T-helper 1 cell treated with Interleukin-12 subunit alpha and Interleukin-12 subunit beta and Interleukin-4 antibody, amounts not matched to agents 30 ng/mL and 1 ng/mL, for 36 hours (primary cell): ENCODE measurements around the gene SRSF7. TPM values are rescaled to one million over a fixed set of nuclear protein-coding genes. Genes with fewer than 3 reads are reported as not detected.
"Not testable (repeated sequence)": the region's sequence is repeated elsewhere in the genome, so short reads cannot be mapped to it uniquely, and the experiment has no call there.

Experiments
- intact Hi-C: fragments of 100-400 bp; cut with micrococcal nuclease; formaldehyde crosslinking; loops from one replicate; pipeline ENCODE4 v1.15.1; 2024
- total RNA-seq: library from RNA; stranded (reverse); gene quantifications from 2 replicates; pipeline ENCODE4 v1.2.3, GENCODE V29; 2022

The SRSF7 gene
- total RNA-seq, 1 donor from 2014 or later: 272 TPM

- intact Hi-C loops: no loop called here
Measured at GRCh38 chr2:38735999-38736320, 15.2 kb downstream of the SRSF7 start.

- intact Hi-C loops: no loop called here
Measured at GRCh38 chr2:38734299-38735058, 16.7 kb downstream of the SRSF7 start.

- intact Hi-C loops: no loop called here
Measured at GRCh38 chr2:38733300-38733971, 17.7 kb downstream of the SRSF7 start.

GRCh38 chr2:38731684-38732221 lies 19.4 kb downstream of the SRSF7 start:
- intact Hi-C loops: no loop called here

GRCh38 chr2:38731090-38731489 lies 20.1 kb downstream of the SRSF7 start:
- intact Hi-C loops: no loop called here

GRCh38 chr2:38728694-38729093 lies 22.5 kb downstream of the SRSF7 start:
- intact Hi-C loops: no loop called here

- intact Hi-C loops: no loop called here
Measured at GRCh38 chr2:38727661-38728060, 23.5 kb downstream of the SRSF7 start.

- intact Hi-C loops: loop anchor here (2.0 kb wide), 2 partner anchors 14 to 22 kb away; no protein-coding TSS in a partner anchor
Measured at GRCh38 chr2:38723173-38723572, 28.0 kb downstream of the SRSF7 start.

- intact Hi-C loops: loop anchor here (1.0 to 2.0 kb wide), 6 partner anchors 14 to 141 kb away; no protein-coding TSS in a partner anchor
Measured at GRCh38 chr2:38722271-38723061, 28.7 kb downstream of the SRSF7 start.

GRCh38 chr2:38720613-38721241 lies 30.4 kb downstream of the SRSF7 start:
- intact Hi-C loops: no loop called here

GRCh38 chr2:38719706-38720105 lies 31.5 kb downstream of the SRSF7 start:
- intact Hi-C loops: no loop called here

GRCh38 chr2:38718601-38719000 lies 32.6 kb downstream of the SRSF7 start:
- intact Hi-C loops: no loop called here

GRCh38 chr2:38716185-38716584 lies 35.0 kb downstream of the SRSF7 start:
- intact Hi-C loops: no loop called here

- intact Hi-C loops: not testable (repeated sequence)
Measured at GRCh38 chr2:38714941-38715340, 36.2 kb downstream of the SRSF7 start.

GRCh38 chr2:38713338-38713737 lies 37.8 kb downstream of the SRSF7 start:
- intact Hi-C loops: no loop called here

- intact Hi-C loops: no loop called here
Measured at GRCh38 chr2:38712871-38713270, 38.3 kb downstream of the SRSF7 start.

GRCh38 chr2:38712413-38712812 lies 38.7 kb downstream of the SRSF7 start:
- intact Hi-C loops: no loop called here

- intact Hi-C loops: no loop called here
Measured at GRCh38 chr2:38711558-38711957, 39.6 kb downstream of the SRSF7 start.

- intact Hi-C loops: loop anchor here (1.0 to 2.0 kb wide), 5 partner anchors 8 to 106 kb away; no protein-coding TSS in a partner anchor
Measured at GRCh38 chr2:38709567-38710194, 41.5 kb downstream of the SRSF7 start.

- intact Hi-C loops: loop anchor here (1.0 to 2.0 kb wide), 5 partner anchors 8 to 106 kb away; no protein-coding TSS in a partner anchor
Measured at GRCh38 chr2:38708900-38709566, 42.1 kb downstream of the SRSF7 start.
